ENCODE data around the gene CRISPLD2. TPM values are rescaled to one million over a fixed set of nuclear protein-coding genes. Genes with fewer than 3 reads are reported as not detected.

CRISPLD2 gene
- polyA plus RNA-seq, 1 experiment = 103 TPM

GRCh38 chr16:84947996-84948850 is 128.4 kb downstream of the CRISPLD2 start:
- H3K9me3 ChIP-seq (ENCODE audit: control insufficient read depth, insufficient read depth, low read length) = peaks cover 5% of the 10 kb centered on the region; the same call in 1 of the 2 replicates
- ChIA-PET CTCF (no interaction called here), POLR2A (no interaction called here)
- TF ChIP-seq CTCF (IDR thresholded peaks at IDR 0.05; ENCODE audit: low read depth, low read length) = no peak
- no peak overlapping the region for H3K4me3 ChIP-seq (ENCODE audit: low read depth, low read length)
- H3K27me3 ChIP-seq (ENCODE audit: control insufficient read depth, insufficient read depth, low read length) = peaks cover 2% of the 10 kb centered on the region
- H3K27ac ChIP-seq (ENCODE audit: low read depth, low read length) = no peak overlapping the region
- DNase-seq (ENCODE audit: low read depth, low spot score) = no peak

- TF ChIP-seq CTCF (IDR thresholded peaks at IDR 0.05; ENCODE audit: low read depth, low read length) = no peak
- Histone ChIP-seq H3K27ac (ENCODE audit: low read depth, low read length) (no peak overlapping the region), H3K9me3 (ENCODE audit: control insufficient read depth, insufficient read depth, low read length) (peaks cover 4% of the 10 kb centered on the region; the same call in 1 of the 2 replicates), H3K27me3 (ENCODE audit: control insufficient read depth, insufficient read depth, low read length) (no peaks in the 10 kb centered on the region), H3K4me3 (ENCODE audit: low read depth, low read length) (no peak overlapping the region)
- ChIA-PET CTCF (no interaction called here), POLR2A (no interaction called here)
- no peak for DNase-seq (ENCODE audit: low read depth, low spot score)
Observed at GRCh38 chr16:84948851-84949610, 129.2 kb downstream of the CRISPLD2 start.

GRCh38 chr16:84949772-84950436 is 130.1 kb downstream of the CRISPLD2 start:
- Histone ChIP-seq H3K27ac (ENCODE audit: low read depth, low read length) (no peak overlapping the region), H3K27me3 (ENCODE audit: control insufficient read depth, insufficient read depth, low read length) (no peaks in the 10 kb centered on the region), H3K4me3 (ENCODE audit: low read depth, low read length) (no peak overlapping the region), H3K9me3 (ENCODE audit: control insufficient read depth, insufficient read depth, low read length) (peaks cover 4% of the 10 kb centered on the region; the same call in 1 of the 2 replicates)
- POLR2A ChIA-PET = no interaction called here
- no peak for TF ChIP-seq CTCF (IDR thresholded peaks at IDR 0.05; ENCODE audit: low read depth, low read length)
- CTCF ChIA-PET = interaction anchor here (0.8 to 5.7 kb wide), 3 partner anchors 21 to 195 kb away, joined by 3 to 171 read pairs (median 54); no protein-coding TSS in a partner anchor
- no peak for DNase-seq (ENCODE audit: low read depth, low spot score)

- TF ChIP-seq CTCF (IDR thresholded peaks at IDR 0.05; ENCODE audit: low read depth, low read length) = peak; percentile 21; the same call in 1 of the 2 replicates
- ChIA-PET CTCF (interaction anchor here (0.6 to 5.7 kb wide), 4 partner anchors 20 to 409 kb away, joined by 3 to 171 read pairs (median 28); no protein-coding TSS in a partner anchor), POLR2A (no interaction called here)
- H3K9me3 ChIP-seq (ENCODE audit: control insufficient read depth, insufficient read depth, low read length) = peaks cover 4% of the 10 kb centered on the region; the same call in 1 of the 2 replicates
- no peak overlapping the region for H3K4me3 ChIP-seq (ENCODE audit: low read depth, low read length)
- DNase-seq (ENCODE audit: low read depth, low spot score) = no peak
- H3K27me3 ChIP-seq (ENCODE audit: control insufficient read depth, insufficient read depth, low read length) = no peaks in the 10 kb centered on the region
- no peak overlapping the region for H3K27ac ChIP-seq (ENCODE audit: low read depth, low read length)
Observed at GRCh38 chr16:84950906-84951305, 131.1 kb downstream of the CRISPLD2 start.

Data from AG04450 (cell line).